ENCODE results near the gene RASGRP2. TPM values are rescaled to one million over a fixed set of nuclear protein-coding genes. Genes with fewer than 3 reads are reported as not detected.

Gene RASGRP2
- total and polyA plus RNA-seq, 2 of the 8 experiments (the other 6 are each of a cell fraction or from before 2014, with no cell fraction given) = 40.6 to 45.7 TPM

GRCh38 chr11:64705501-64705900, 38.4 kb downstream of the RASGRP2 start:
- Histone ChIP-seq H3K79me1 (ENCODE audit: low read depth, low read length) (no peaks in the 10 kb centered on the region; the same call in 1 of the 2 replicates), H3K23ac (ENCODE audit: insufficient read length) (no peak overlapping the region), H3K27me3 (replicated peaks in 1 of 4; ENCODE audit: control insufficient read depth in 3 of 4, extremely low read depth in 1 of 4, insufficient read depth in 3 of 4, low read length in 3 of 4) (no peaks in the 10 kb centered on the region), H3K4ac (replicated peaks; ENCODE audit: insufficient read length, low read depth, low read length) (no peak overlapping the region), H3K4me1 (replicated peaks in 1 of 4; ENCODE audit: control insufficient read depth in 3 of 4, insufficient read depth in 4 of 4, low read length in 3 of 4) (peaks cover 0 to 7% (median 5%) of the 10 kb centered on the region in 4 experiments; a peak in 6 of 7 replicates), H4K91ac (replicated peaks; ENCODE audit: insufficient read length, low read length) (no peak overlapping the region), H4K20me1 (replicated peaks in 1 of 2; ENCODE audit: control insufficient read depth in 1 of 2, insufficient read depth in 2 of 2, low read length in 2 of 2) (no peaks in the 10 kb centered on the region), H2BK12ac (ENCODE audit: low read depth, low read length) (peak overlapping the region; percentile 50; the same call in 1 of the 2 replicates), H2AK5ac (ENCODE audit: low read depth, low read length) (0 out of 2 replicates have a peak overlapping the region, but pooled peaks have one; percentile 75), H3K18ac (ENCODE audit: extremely low read depth, low read length) (no peak overlapping the region), H4K5ac (ENCODE audit: insufficient read length, low read depth, low read length) (no peak overlapping the region), H3K9me3 (ENCODE audit: insufficient read depth in 2 of 2, low read depth in 1 of 2, low read length in 1 of 2) (no peaks in the 10 kb centered on the region), H2AFZ (ENCODE audit: low read length) (no peak overlapping the region), H3K79me2 (ENCODE audit: control insufficient read depth in 1 of 2, insufficient read depth in 2 of 2, low read length in 2 of 2) (no peaks in the 10 kb centered on the region), H3K36me3 (ENCODE audit: control insufficient read depth in 2 of 4, insufficient read depth in 4 of 4, low read length in 3 of 4) (no peaks in the 10 kb centered on the region), H3K4me3 (ENCODE audit: extremely low read depth in 1 of 4, insufficient read depth in 2 of 4, low read depth in 3 of 4, low read length in 4 of 4) (no peak overlapping the region), H3K23me2 (ENCODE audit: low read depth, low read length) (no peaks in the 10 kb centered on the region; the same call in 1 of the 2 replicates), H2BK5ac (ENCODE audit: low read depth, low read length) (no peak overlapping the region), H2BK20ac (ENCODE audit: low read length) (peak overlapping the region; percentile 61; the same call in 1 of the 2 replicates), H4K8ac (ENCODE audit: extremely low read depth, insufficient read depth, low read length) (no peak overlapping the region), H2BK15ac (ENCODE audit: low read length) (peak overlapping the region; percentile 97; the same call in 1 of the 2 replicates), H3K4me2 (ENCODE audit: insufficient read depth in 1 of 2, low read depth in 2 of 2, low read length in 2 of 2) (no peak overlapping the region), H3K27ac (ENCODE audit: low read depth, low read length) (no peak overlapping the region), H3K9ac (replicated peaks in 1 of 4; ENCODE audit: extremely low read depth in 1 of 4, low read depth in 3 of 4, low read length in 3 of 4) (no peak overlapping the region), H3K56ac (replicated peaks; ENCODE audit: insufficient read length, low read depth, low read length) (no peak overlapping the region), H3K14ac (ENCODE audit: insufficient read length) (no peak overlapping the region), H2BK120ac (replicated peaks; ENCODE audit: low read depth, low read length) (no peak overlapping the region)
- FAIRE-seq (no peak), DNase-seq (ENCODE audit: low read depth in 1 of 2, low spot score in 2 of 2) (no peak)
- POLR2A ChIA-PET (ENCODE audit: partially characterized antibody) = interaction anchor here (1.0 to 1.7 kb wide), 5 partner anchors 10 to 54 kb away, joined by 3 to 4 read pairs (median 3); no protein-coding TSS in a partner anchor
- 52% methylated on average over 2 of the region's 2 CpGs; no CpG with 5 or more reads in 1 of the 2 experiments for WGBS, 2 experiments (ENCODE audit: extremely low coverage in 1 of 2, insufficient coverage in 1 of 2, insufficient read length in 1 of 2, insufficient replicate concordance in 2 of 2, low coverage in 1 of 2, low lambda C conversion rate in 2 of 2, missing lambda C conversion rate in 1 of 2)
- CTCF ChIA-PET (ENCODE audit: partially characterized antibody) = interaction anchor here (0.7 to 4.5 kb wide), 21 partner anchors 11 to 366 kb away, joined by 3 to 41 read pairs (median 6); partner anchors contain the start of gene RASGRP2
- no peak for TF ChIP-seq USF2 (IDR thresholded peaks at IDR 0.05; ENCODE audit: low read length)
- no peak for TF ChIP-seq CEBPB (IDR thresholded peaks at IDR 0.05; ENCODE audit: low read depth, low read length)
- TF ChIP-seq TAF7 (optimal IDR thresholded peaks at IDR 0.05; ENCODE audit: borderline replicate concordance, low read depth, low read length) = no peak
- TF ChIP-seq KDM1A (IDR thresholded peaks at IDR 0.05; ENCODE audit: borderline replicate concordance, low read length) = no peak
- no peak for TF ChIP-seq EZH2 (IDR thresholded peaks at IDR 0.05; ENCODE audit: low read depth, low read length, severe bottlenecking)
- TF ChIP-seq CBX5 (IDR thresholded peaks at IDR 0.05; ENCODE audit: low read depth, low read length) = no peak
- no peak for TF ChIP-seq ASH2L (IDR thresholded peaks at IDR 0.05; ENCODE audit: low read length)
- no peak for TF ChIP-seq KDM4A (IDR thresholded peaks at IDR 0.05; ENCODE audit: low read depth, low read length, severe bottlenecking)
- no peak for TF ChIP-seq CTBP2 (IDR thresholded peaks at IDR 0.05; ENCODE audit: borderline replicate concordance, insufficient read depth, insufficient read length, low read length)
- no peak for TF ChIP-seq SRF (IDR thresholded peaks at IDR 0.05; ENCODE audit: low read depth, low read length)
